Activated naive CD8-positive, alpha-beta T cell (primary cell): ENCODE data around the gene ZNF729.
"Not testable (repeated sequence)": the region's sequence is repeated elsewhere in the genome, so short reads cannot be mapped to it uniquely, and the experiment has no call there.

Experiments
- H3K27ac Mint-ChIP-seq: one replicate; pipeline ENCODE4 v1.8.0; 2021; ENCODE audit warnings: mixed read lengths
- H3K27me3 Mint-ChIP-seq: one replicate; pipeline ENCODE4 v1.8.0; 2021; ENCODE audit warnings: mixed read lengths
- H3K36me3 Mint-ChIP-seq: one replicate; pipeline ENCODE4 v1.8.0; 2021; ENCODE audit warnings: mixed read lengths
- H3K4me1 Mint-ChIP-seq: one replicate; pipeline ENCODE4 v1.8.0; 2021; ENCODE audit warnings: low read depth, mixed read lengths
- H3K4me3 Mint-ChIP-seq: one replicate; pipeline ENCODE4 v1.8.0; 2021; ENCODE audit warnings: mild to moderate bottlenecking, mixed read lengths
- H3K9me3 Mint-ChIP-seq: one replicate; pipeline ENCODE4 v1.8.0; 2021; ENCODE audit warnings: low read depth, mixed read lengths

The ZNF729 gene

DNA sequence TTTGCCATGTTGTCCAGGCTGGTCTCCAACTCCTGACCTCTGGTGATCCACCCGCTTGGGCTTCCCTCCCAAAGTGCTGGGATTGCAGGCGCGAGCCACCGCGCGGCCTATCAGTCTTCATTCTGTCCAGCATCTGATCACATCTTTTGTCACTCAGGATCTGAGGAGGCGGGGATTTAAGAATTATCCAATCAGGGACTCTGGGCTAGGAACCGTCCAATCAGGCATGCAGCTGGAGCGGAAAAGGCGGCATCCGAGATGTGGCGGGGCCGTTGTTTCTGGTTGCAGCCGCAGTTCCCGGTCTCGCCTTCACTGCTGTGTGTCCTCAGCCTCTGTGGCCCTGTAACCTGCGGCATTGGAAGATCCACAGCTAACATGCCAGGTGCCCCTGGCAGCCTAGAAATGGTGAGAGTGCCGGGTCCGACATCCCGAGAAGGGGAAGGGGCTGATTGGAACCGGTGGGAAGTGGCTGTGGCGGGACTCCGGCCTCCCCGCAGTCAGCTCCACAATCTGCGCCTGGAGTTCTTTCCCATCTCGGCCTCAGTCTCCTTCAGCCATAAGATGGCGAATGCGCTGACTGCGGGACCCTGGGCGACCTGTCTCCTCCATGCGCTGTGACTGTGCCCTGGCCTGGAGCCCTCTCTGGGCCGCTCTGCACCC is at the start of gene ZNF729:
TSS of gene ZNF729 (plus strand) at position 291 of the 660 bp plus-strand sequence. CDS start at position 376, 85 bp downstream.
- H3K9me3 Mint-ChIP-seq, result peaks cover 12% of the 10 kb centered on the region
- peaks cover 2% of the 10 kb centered on the region for H3K27me3 Mint-ChIP-seq
- H3K27ac Mint-ChIP-seq, result no peak within 1 kb of the TSS
- no peak within 1 kb of the TSS for H3K4me3 Mint-ChIP-seq
- H3K4me1 Mint-ChIP-seq, result no peaks in the 10 kb centered on the region
- H3K36me3 Mint-ChIP-seq, result no peaks in the 10 kb centered on the region

DNA sequence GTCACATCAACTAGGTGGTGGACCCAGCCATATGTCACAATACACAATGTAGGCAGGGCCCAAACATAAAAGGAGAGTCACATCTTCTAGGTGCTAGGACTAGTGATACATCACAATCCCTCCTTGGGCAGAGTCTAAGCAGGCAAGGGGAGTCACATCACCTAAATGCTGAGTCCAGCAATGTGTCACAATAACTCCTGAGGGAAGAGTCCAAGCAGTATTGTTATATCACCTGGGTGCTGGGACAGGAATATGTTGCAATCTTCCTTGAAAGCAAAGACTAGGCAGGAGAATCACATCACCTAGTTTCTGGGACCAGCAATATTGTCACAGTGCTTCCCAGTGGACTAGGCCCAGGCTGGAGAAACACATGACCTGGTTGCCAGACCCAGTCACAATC is 29.4 kb upstream of the ZNF729 start:
- H3K36me3 Mint-ChIP-seq, result no peaks in the 10 kb centered on the region
- peaks cover 19% of the 10 kb centered on the region for H3K9me3 Mint-ChIP-seq
- no peaks in the 10 kb centered on the region for H3K27me3 Mint-ChIP-seq
- H3K27ac Mint-ChIP-seq, result no peak overlapping the region
- no peaks in the 10 kb centered on the region for H3K4me1 Mint-ChIP-seq
- H3K4me3 Mint-ChIP-seq, result no peak overlapping the region

DNA sequence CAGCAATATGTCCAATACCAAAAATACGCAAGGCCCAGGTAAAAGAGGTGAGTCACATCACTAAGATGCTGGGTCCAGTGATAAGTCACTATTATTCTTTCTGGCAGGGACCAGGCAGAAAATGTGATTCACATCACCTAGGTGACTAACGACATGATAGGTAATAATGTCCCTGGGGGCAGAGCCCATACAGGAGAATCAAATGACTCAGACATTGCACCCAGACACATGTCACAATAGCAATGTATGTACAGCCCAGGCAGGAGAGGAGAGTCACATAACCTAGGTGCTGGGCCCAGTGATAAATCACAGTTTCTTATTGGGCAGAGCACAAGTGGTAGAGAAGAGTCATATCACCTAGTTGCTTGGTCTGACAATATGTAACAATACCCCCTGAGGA is 28.9 kb upstream of the ZNF729 start:
- no peak overlapping the region for H3K27ac Mint-ChIP-seq
- H3K36me3 Mint-ChIP-seq, result no peaks in the 10 kb centered on the region
- no peaks in the 10 kb centered on the region for H3K27me3 Mint-ChIP-seq
- H3K9me3 Mint-ChIP-seq, result peaks cover 19% of the 10 kb centered on the region
- no peak overlapping the region for H3K4me3 Mint-ChIP-seq
- no peaks in the 10 kb centered on the region for H3K4me1 Mint-ChIP-seq

DNA sequence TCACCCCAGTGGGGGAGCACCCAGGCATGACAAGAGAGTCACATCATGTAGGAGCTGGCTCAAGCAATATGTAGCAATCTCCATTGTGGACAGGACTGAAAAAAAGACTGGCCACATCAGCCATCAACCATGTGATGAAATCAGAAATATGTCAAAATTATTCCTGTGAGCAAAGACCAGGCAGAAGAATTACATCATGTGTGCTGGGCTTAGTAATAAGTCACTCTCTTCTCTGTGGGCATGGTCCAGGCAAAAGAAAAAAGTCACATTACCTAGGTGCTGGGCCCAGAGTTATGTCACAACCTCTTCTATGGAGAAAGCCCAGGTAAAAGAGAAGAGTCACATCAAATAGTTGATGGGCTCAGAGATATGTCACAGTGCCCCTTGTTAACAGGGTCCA is 28.3 kb upstream of the ZNF729 start:
- peaks cover 19% of the 10 kb centered on the region for H3K9me3 Mint-ChIP-seq
- no peak overlapping the region for H3K27ac Mint-ChIP-seq
- H3K4me3 Mint-ChIP-seq, result no peak overlapping the region
- H3K36me3 Mint-ChIP-seq, result no peaks in the 10 kb centered on the region
- H3K4me1 Mint-ChIP-seq, result no peaks in the 10 kb centered on the region
- no peaks in the 10 kb centered on the region for H3K27me3 Mint-ChIP-seq

DNA sequence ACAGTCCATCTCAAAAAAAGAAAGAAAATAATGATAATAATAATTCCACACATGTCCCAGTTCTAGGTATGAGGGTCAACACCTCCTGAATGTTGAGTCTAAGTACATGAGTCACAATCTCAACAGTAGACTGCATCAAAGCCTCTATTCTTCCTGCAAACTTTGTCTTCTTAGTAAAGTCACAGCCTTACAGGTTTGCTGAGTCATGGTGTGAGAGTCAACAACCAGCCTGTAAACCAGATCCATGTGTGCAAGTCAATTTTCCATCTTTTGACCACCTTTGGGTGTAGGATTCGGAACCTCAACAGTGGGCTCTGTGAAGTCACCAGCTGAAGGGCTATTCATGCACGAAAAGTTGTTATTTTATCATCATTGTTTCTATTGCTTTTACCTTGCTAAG is 25.7 kb upstream of the ZNF729 start:
- H3K9me3 Mint-ChIP-seq, result peaks cover 19% of the 10 kb centered on the region
- no peaks in the 10 kb centered on the region for H3K4me1 Mint-ChIP-seq

DNA sequence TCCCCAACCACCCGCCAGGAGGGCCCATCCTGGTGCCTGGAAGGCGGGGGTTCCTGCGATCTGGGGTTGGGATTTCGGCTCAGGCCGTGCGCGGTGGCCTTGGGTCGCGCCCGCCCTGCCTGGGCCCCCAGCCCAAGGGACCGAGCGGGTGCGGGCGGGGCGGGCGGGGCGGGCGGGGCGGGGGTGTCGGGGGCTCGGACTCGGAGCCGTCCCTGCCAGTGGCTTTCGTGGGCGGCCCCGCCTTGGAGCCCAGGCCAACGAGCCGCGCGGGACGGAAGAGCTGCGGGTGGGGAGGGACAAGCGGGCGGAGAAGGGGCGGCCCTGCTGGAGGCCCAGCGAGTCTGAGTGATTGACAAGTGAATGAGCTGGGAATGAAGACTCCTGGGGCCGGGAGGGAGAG is 24.6 kb upstream of the ZNF729 start:
- Mint-ChIP-seq H3K27ac (no peak overlapping the region), H3K36me3 (no peaks in the 10 kb centered on the region), H3K27me3 (no peaks in the 10 kb centered on the region), H3K9me3 (peaks cover 13% of the 10 kb centered on the region), H3K4me1 (no peaks in the 10 kb centered on the region), H3K4me3 (no peak overlapping the region)

More for the DNA sequence above, 25.7 kb upstream of the ZNF729 start:
- Mint-ChIP-seq H3K4me3 (no peak overlapping the region), H3K27me3 (no peaks in the 10 kb centered on the region), H3K27ac (no peak overlapping the region), H3K36me3 (no peaks in the 10 kb centered on the region)

DNA sequence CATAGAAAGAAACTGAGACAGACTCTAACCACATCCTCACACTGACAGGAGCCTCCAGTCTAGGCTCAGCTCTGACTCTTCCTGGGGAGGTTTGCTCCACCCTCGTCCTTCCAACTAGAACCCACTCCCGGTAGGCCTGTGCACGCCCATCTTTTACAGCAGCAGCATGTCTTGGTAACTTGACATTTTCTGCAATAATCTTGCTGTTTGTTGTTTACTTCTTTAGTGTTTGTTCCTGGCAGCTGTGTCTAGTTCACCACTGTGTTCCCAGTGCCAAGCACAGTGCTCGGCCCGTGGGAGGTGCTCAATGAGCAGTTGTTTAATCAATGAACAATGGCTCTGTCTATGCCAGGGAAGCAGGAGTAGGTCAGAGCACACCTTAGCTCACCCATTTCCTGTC is 23.1 kb upstream of the ZNF729 start:
- Mint-ChIP-seq H3K27me3 (no peaks in the 10 kb centered on the region), H3K4me3 (no peak overlapping the region), H3K4me1 (no peaks in the 10 kb centered on the region), H3K36me3 (no peaks in the 10 kb centered on the region), H3K27ac (no peak overlapping the region), H3K9me3 (peaks cover 24% of the 10 kb centered on the region)

DNA sequence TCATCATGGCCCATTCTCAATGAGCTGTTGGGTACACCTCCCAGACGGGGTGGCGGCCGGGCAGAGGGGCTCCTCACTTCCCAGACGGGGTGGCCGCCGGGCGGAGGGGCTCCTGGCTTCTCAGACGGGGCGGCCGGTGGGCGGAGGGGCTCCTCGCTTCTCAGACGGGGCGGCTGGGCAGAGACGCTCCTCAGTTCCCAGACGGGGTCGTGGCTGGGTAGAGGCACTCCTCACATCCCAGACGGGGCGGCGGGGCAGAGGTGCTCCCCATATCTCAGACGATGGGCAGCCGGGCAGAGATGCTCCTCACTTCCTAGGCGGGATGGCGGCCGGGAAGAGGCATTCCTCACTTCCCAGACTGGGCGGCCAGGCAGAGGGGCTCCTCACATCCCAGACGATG is 35.3 kb downstream of the ZNF729 start:
- not testable (repeated sequence) for H3K4me1 Mint-ChIP-seq, H3K27ac Mint-ChIP-seq, H3K36me3 Mint-ChIP-seq, H3K4me3 Mint-ChIP-seq, H3K27me3 Mint-ChIP-seq
- H3K9me3 Mint-ChIP-seq, result peaks cover 16% of the 10 kb centered on the region

DNA sequence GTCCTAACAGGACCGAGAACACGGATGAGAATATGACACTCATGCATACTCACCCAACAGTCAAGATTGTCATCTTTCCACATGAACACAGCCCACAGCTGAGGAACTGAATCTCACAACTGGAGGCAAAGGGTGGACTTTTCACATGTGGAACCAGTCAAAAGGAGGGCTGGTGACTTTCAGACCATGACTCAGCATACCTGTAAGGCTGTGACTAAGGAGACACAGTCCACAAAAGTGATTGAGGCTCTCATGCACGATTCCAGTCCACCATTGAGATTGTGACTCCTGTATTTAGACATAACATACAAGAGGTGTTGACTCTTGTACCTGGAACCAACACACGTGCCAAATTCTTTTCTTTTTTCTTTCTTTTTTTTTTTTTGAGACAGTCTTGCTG is 40.0 kb downstream of the ZNF729 start:
- H3K27me3 Mint-ChIP-seq, result no peaks in the 10 kb centered on the region
- no peak overlapping the region for H3K27ac Mint-ChIP-seq

DNA sequence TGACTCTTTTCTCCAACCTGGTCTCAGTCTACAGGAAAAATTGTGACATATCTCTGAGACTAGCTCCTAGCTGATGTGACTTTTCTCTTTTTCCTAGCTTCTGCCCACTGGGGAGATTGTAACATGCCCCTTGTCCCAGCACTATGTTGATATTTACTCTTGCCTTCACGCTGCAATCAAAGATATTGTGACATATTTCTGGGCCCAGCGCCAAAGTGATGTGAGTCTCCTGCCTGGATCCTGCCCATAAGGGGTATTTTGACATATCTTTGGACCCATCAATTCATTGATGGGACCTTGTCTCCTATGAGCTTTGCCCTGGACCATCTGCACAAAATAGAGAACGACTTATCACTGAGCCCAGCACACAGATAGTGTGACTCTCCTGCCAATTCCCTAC is 41.1 kb downstream of the ZNF729 start:
- H3K27me3 Mint-ChIP-seq, result no peaks in the 10 kb centered on the region
- no peak overlapping the region for H3K27ac Mint-ChIP-seq
- H3K36me3 Mint-ChIP-seq, result peaks cover 2% of the 10 kb centered on the region
- H3K9me3 Mint-ChIP-seq, result peaks cover 29% of the 10 kb centered on the region
- no peak overlapping the region for H3K4me3 Mint-ChIP-seq
- H3K4me1 Mint-ChIP-seq, result no peaks in the 10 kb centered on the region

More for the DNA sequence above, 40.0 kb downstream of the ZNF729 start:
- peaks cover 29% of the 10 kb centered on the region for H3K9me3 Mint-ChIP-seq
- no peaks in the 10 kb centered on the region for H3K4me1 Mint-ChIP-seq
- no peak overlapping the region for H3K4me3 Mint-ChIP-seq
- H3K36me3 Mint-ChIP-seq, result peaks cover 2% of the 10 kb centered on the region

DNA sequence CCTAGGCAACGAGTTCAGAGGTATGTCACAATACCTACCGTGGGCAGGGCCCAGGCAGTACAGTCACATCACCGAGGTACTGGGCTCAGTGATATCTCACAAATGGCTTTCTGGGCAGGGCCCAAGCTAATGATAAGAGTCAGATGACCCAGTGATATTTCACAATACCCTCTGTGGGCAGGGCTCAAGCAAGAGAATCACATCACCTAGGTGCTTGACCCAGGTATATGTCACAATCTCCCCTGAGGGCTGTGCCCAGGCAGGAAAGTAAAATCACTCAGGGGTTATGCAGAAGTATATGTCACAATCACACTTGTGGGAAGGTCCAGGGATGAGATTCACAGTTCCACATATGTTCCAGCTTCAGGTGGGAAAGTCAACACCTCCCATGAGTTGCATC is 45.3 kb downstream of the ZNF729 start:
- H3K27me3 Mint-ChIP-seq, result no peaks in the 10 kb centered on the region

DNA sequence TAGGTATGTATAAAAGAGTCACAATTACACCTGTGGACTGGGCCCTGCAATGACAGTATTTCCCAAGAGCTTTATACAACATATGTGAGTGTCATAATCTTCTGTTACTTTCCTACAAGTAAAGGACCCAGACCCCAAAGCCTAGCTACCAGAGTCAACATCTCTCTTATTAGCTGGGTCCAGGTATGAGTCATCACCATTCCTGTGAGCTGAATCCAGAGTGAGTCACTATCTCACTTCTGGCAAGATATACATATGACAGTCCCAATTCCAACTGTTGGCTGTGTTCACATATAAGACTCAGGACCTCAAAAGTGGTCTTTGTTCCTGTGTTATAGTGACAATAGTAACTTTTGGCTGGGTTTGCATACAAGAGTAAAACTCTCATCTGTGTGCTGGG is 46.7 kb downstream of the ZNF729 start:
- H3K9me3 Mint-ChIP-seq, result peaks cover 25% of the 10 kb centered on the region
- no peaks in the 10 kb centered on the region for H3K4me1 Mint-ChIP-seq

More for the DNA sequence above, 45.3 kb downstream of the ZNF729 start:
- no peak overlapping the region for H3K27ac Mint-ChIP-seq
- peaks cover 27% of the 10 kb centered on the region for H3K9me3 Mint-ChIP-seq
- no peaks in the 10 kb centered on the region for H3K4me1 Mint-ChIP-seq
- no peak overlapping the region for H3K4me3 Mint-ChIP-seq
- peaks cover 2% of the 10 kb centered on the region for H3K36me3 Mint-ChIP-seq

DNA sequence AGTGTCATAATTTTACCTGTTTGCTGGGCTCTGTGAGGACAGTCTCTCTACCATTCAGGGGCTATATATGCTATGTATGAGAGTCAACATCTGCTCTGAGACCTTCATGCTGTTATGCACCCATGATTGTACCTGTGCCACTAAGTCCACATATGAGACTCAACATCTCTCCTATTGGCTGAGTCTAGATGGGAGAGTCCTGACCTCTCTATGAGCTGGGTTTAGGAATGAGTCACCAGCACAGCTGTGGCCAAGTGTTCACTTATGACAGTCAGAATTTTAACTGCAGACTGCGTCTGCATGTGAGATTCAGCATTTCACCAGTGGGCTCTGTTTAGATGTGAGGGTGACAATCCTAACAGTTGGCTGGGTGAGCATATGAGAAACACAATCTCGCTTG is 49.5 kb downstream of the ZNF729 start:
- Mint-ChIP-seq H3K9me3 (peaks cover 13% of the 10 kb centered on the region), H3K4me3 (no peak overlapping the region), H3K4me1 (no peaks in the 10 kb centered on the region), H3K27me3 (no peaks in the 10 kb centered on the region), H3K27ac (no peak overlapping the region), H3K36me3 (no peaks in the 10 kb centered on the region)

More for the DNA sequence above, 46.7 kb downstream of the ZNF729 start:
- Mint-ChIP-seq H3K27ac (no peak overlapping the region), H3K36me3 (no peaks in the 10 kb centered on the region), H3K27me3 (no peaks in the 10 kb centered on the region), H3K4me3 (no peak overlapping the region)

DNA sequence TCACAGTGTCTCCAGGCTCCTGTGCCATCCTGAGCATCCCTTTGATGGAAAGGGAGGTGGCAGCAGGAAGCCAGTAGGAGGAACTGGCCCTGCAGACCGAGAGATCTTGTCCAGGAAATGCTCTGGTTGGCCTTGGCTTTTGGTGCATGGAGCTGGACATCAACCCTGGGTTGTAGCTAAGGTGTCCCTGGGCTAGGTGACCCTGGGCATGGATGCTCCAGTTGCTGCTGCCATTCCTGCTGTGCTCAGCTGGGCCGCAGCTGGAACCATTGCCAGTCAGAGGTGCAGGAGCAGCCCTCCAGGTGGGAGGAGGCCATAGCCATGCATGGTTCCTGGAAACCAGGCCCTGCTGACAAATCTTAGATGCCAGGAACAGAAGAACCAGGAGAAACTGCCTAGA is 68.4 kb downstream of the ZNF729 start:
- Mint-ChIP-seq H3K36me3 (no peaks in the 10 kb centered on the region), H3K4me1 (no peaks in the 10 kb centered on the region), H3K27me3 (no peaks in the 10 kb centered on the region), H3K9me3 (peaks cover 11% of the 10 kb centered on the region), H3K4me3 (no peak overlapping the region), H3K27ac (no peak overlapping the region)
